Glutamatergic neuron (in vitro differentiated cells): ENCODE measurements around the gene ARRDC5. TPM values are rescaled to one million over a fixed set of nuclear protein-coding genes. Genes with fewer than 3 reads are reported as not detected.

Source experiments
- DNase-seq: peaks from one replicate; pipeline ENCODE4 v3.0.0; 2022
- H3K27ac Mint-ChIP-seq: one replicate; pipeline ENCODE4 v1.8.0; 2020; ENCODE audit warnings: mild to moderate bottlenecking, mixed read lengths, inconsistent platforms; ENCODE audit not compliant: unreplicated experiment
- H3K27me3 Mint-ChIP-seq: one replicate; pipeline ENCODE4 v1.8.0; 2020; ENCODE audit warnings: mild to moderate bottlenecking, moderate library complexity, mixed read lengths, inconsistent platforms; ENCODE audit not compliant: unreplicated experiment
- H3K36me3 Mint-ChIP-seq: one replicate; pipeline ENCODE4 v1.8.0; 2020; ENCODE audit warnings: mild to moderate bottlenecking, mixed read lengths, inconsistent platforms; ENCODE audit not compliant: unreplicated experiment
- H3K4me1 Mint-ChIP-seq: one replicate; pipeline ENCODE4 v1.8.0; 2020; ENCODE audit warnings: mild to moderate bottlenecking, low read depth, mixed read lengths, inconsistent platforms; ENCODE audit not compliant: unreplicated experiment
- H3K4me3 Mint-ChIP-seq: one replicate; pipeline ENCODE4 v1.8.0; 2020; ENCODE audit warnings: mild to moderate bottlenecking, mixed read lengths, inconsistent platforms; ENCODE audit not compliant: unreplicated experiment
- H3K9me3 Mint-ChIP-seq: one replicate; pipeline ENCODE4 v1.8.0; 2020; ENCODE audit warnings: mild to moderate bottlenecking, moderate library complexity, mixed read lengths, inconsistent platforms; ENCODE audit not compliant: unreplicated experiment
- total RNA-seq: library from RNA; stranded (reverse); fragmentation: NEBNext Ultra II Directional; extraction: Animal tissue kit (Norgen Biotek cat#: 25700); gene quantifications from one replicate; pipeline ENCODE4 v1.2.1, GENCODE V29; 2021; ENCODE audit not compliant: unreplicated experiment
- TF ChIP-seq, protein P1 (sequence below): fragments of 200-600 bp; sonication (generic); IDR thresholded peaks from one replicate; pipeline ENCODE4 v1.5.0; 2021; ENCODE audit not compliant: partially characterized antibody, unreplicated experiment

Gene ARRDC5
- total RNA-seq, 1 donor from 2014 or later = not detected

DNA sequence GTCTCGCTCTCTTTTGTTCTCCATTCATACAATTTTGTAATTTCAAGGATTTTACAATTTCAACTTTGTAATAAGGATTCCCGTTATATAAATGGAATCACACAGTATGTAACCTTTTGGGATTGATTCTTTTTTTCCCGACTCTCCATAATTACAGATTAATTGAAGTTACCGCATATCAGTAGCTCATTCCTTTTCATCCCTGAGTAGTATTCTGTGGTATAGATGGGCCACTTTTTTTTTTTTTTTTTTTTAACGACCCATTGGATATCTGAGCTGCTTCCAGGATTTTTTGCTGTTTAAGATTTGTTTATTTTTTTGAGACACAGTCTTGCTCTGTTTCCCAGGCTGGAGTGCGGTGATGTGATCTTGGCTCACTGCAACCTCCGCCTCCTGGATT, 34.4 kb upstream of the ARRDC5 start:
- DNase-seq = no peak
- TF ChIP-seq, protein P1, sequence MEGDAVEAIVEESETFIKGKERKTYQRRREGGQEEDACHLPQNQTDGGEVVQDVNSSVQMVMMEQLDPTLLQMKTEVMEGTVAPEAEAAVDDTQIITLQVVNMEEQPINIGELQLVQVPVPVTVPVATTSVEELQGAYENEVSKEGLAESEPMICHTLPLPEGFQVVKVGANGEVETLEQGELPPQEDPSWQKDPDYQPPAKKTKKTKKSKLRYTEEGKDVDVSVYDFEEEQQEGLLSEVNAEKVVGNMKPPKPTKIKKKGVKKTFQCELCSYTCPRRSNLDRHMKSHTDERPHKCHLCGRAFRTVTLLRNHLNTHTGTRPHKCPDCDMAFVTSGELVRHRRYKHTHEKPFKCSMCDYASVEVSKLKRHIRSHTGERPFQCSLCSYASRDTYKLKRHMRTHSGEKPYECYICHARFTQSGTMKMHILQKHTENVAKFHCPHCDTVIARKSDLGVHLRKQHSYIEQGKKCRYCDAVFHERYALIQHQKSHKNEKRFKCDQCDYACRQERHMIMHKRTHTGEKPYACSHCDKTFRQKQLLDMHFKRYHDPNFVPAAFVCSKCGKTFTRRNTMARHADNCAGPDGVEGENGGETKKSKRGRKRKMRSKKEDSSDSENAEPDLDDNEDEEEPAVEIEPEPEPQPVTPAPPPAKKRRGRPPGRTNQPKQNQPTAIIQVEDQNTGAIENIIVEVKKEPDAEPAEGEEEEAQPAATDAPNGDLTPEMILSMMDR = no peak
- peaks cover 5% of the 10 kb centered on the region for H3K4me1 Mint-ChIP-seq
- peaks cover 5% of the 10 kb centered on the region for H3K9me3 Mint-ChIP-seq
- peaks cover 8% of the 10 kb centered on the region for H3K27me3 Mint-ChIP-seq
- no peak overlapping the region for H3K4me3 Mint-ChIP-seq
- H3K27ac Mint-ChIP-seq = no peak overlapping the region
- no peaks in the 10 kb centered on the region for H3K36me3 Mint-ChIP-seq

GRCh38 chr19:4935444-4935843, 32.7 kb upstream of the ARRDC5 start:
- peaks cover 5% of the 10 kb centered on the region for H3K9me3 Mint-ChIP-seq
- H3K36me3 Mint-ChIP-seq = no peaks in the 10 kb centered on the region
- DNase-seq = no peak
- H3K4me3 Mint-ChIP-seq = no peak overlapping the region
- TF ChIP-seq, protein P1 = no peak
- peaks cover 5% of the 10 kb centered on the region for H3K4me1 Mint-ChIP-seq
- H3K27ac Mint-ChIP-seq = no peak overlapping the region
- H3K27me3 Mint-ChIP-seq = peaks cover 8% of the 10 kb centered on the region

DNA sequence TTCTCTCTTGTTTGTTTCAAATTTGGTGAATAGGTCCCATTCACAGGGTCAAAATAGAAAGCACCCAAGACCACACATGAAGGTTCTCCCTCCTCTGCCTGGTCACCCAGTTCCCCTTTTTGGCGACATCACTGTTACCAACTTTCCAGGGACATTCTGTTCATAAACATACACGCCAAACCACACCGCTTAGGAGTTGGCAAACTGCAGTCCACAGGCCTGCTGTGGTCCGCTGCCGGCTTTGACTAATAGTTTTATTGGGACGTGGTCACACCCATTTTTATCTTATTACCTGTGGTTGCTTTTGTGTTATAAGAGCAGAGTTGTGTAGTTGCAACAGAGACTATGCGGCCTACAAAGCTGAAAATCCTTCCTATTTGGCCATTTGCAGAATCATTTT, 30.8 kb upstream of the ARRDC5 start:
- DNase-seq = no peak
- H3K27me3 Mint-ChIP-seq = peaks cover 8% of the 10 kb centered on the region
- H3K4me3 Mint-ChIP-seq = no peak overlapping the region
- H3K9me3 Mint-ChIP-seq = peaks cover 3% of the 10 kb centered on the region
- no peaks in the 10 kb centered on the region for H3K36me3 Mint-ChIP-seq
- H3K27ac Mint-ChIP-seq = no peak overlapping the region
- TF ChIP-seq, protein P1 = no peak
- H3K4me1 Mint-ChIP-seq = peaks cover 3% of the 10 kb centered on the region

- TF ChIP-seq, protein P1 = no peak
- H3K27me3 Mint-ChIP-seq = peaks cover 4% of the 10 kb centered on the region
- DNase-seq = no peak
- no peaks in the 10 kb centered on the region for H3K36me3 Mint-ChIP-seq
- H3K4me1 Mint-ChIP-seq = peaks cover 3% of the 10 kb centered on the region
- peak overlapping the region; percentile 55 for H3K27ac Mint-ChIP-seq
- H3K9me3 Mint-ChIP-seq = peaks cover 3% of the 10 kb centered on the region
- no peak overlapping the region for H3K4me3 Mint-ChIP-seq
Measured at GRCh38 chr19:4932711-4933110, 30.0 kb upstream of the ARRDC5 start.

GRCh38 chr19:4930664-4931063, 28.0 kb upstream of the ARRDC5 start:
- Mint-ChIP-seq H3K36me3 (no peaks in the 10 kb centered on the region), H3K4me3 (no peak overlapping the region), H3K27me3 (no peaks in the 10 kb centered on the region), H3K27ac (no peak overlapping the region), H3K9me3 (peaks cover 1% of the 10 kb centered on the region), H3K4me1 (peaks cover 2% of the 10 kb centered on the region)
- DNase-seq = no peak
- TF ChIP-seq, protein P1 = no peak
